ENCODE measurements around the gene PPIP5K2. TPM values are rescaled to one million over a fixed set of nuclear protein-coding genes. Genes with fewer than 3 reads are reported as not detected.

The PPIP5K2 gene
- 85.3 TPM for total RNA-seq

GRCh38 chr5:103119765-103120606 is at the start of gene PPIP5K2, which contains the start of gene GIN1:
Gene PPIP5K2 (plus strand): TSS chr5:103120301. CDS start chr5:103129590, 9,289 bp downstream.
Gene GIN1 (minus strand): TSS chr5:103120138. CDS start chr5:103108707, 11,431 bp downstream.

GRCh38 chr5:103258368-103258956 is 138.4 kb downstream of the PPIP5K2 start, which contains the start of gene MACIR:
Gene MACIR (plus strand): TSS chr5:103258763. CDS start chr5:103275920, 17,157 bp downstream.

Other genes with a start within 250 kb of the PPIP5K2 start
- gene GIN1, start 163 bp upstream of the PPIP5K2 start, total RNA-seq = 8.5 TPM
- gene MACIR, start 138.5 kb downstream of the PPIP5K2 start, total RNA-seq = 13.7 TPM